Thyroid gland (tissue), 4 donors: Measurements from ENCODE around the gene CABP2.
A peak's percentile ranks its signal among the peaks of the same experiment; 100 is the strongest.

Experiments
- POLR2A ChIP-seq, 2 donors: fragments of 450-650 bp; IDR thresholded peaks; one replicate each; pipeline ENCODE4 v1.6.1; 2017; ENCODE audit warnings: antibody characterized with exemption in 2 of 2, mild to moderate bottlenecking in 2 of 2, moderate library complexity in 1 of 2
- TF ChIP-seq, protein P1 (sequence below), 6 experiments: fragments of 200-600 bp in 3 of 6; fragments of 450-650 bp in 3 of 6; sonication (generic) in 3 of 6; IDR thresholded peaks; one replicate each; pipeline ENCODE4 v1.5.1; 2016 to 2019; ENCODE audit warnings: antibody characterized with exemption in 6 of 6, mild to moderate bottlenecking in 2 of 6, inconsistent platforms in 1 of 6, moderate library complexity in 1 of 6

DNA sequence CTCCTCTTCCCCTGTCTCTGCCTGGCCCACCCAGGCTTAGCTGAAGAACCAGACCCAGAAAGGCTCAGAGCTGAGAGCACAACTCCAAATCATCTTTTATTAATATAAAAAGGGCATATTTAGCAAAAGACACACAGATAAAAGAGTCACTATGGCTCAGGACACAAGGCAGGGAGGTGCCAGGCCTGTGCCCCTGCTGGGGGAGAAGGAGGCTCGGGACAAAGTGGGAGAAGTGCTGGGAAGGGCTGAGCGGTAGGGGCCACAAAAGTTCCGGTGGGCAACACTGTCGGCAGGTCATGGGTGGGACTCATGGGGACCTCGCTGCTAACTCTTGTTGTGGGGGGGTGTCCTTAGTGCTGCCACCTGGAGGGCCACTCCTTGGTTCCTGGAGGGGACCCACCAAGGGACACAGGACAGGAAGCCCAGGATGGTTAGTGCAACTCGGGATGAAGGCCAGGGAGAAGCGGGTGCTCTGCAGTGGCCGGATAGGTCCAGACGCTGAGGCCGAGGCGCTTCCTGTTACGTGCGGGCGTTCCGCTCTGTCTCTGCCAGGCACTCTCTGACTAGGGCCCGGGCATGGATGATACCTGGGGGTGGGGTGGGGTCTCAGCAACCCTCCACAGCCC lies 16.7 kb downstream of the CABP2 start:
- TF ChIP-seq, protein P1, sequence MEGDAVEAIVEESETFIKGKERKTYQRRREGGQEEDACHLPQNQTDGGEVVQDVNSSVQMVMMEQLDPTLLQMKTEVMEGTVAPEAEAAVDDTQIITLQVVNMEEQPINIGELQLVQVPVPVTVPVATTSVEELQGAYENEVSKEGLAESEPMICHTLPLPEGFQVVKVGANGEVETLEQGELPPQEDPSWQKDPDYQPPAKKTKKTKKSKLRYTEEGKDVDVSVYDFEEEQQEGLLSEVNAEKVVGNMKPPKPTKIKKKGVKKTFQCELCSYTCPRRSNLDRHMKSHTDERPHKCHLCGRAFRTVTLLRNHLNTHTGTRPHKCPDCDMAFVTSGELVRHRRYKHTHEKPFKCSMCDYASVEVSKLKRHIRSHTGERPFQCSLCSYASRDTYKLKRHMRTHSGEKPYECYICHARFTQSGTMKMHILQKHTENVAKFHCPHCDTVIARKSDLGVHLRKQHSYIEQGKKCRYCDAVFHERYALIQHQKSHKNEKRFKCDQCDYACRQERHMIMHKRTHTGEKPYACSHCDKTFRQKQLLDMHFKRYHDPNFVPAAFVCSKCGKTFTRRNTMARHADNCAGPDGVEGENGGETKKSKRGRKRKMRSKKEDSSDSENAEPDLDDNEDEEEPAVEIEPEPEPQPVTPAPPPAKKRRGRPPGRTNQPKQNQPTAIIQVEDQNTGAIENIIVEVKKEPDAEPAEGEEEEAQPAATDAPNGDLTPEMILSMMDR (IDR thresholded peaks at IDR 0.05) = peak in 2 of 6 experiments; percentile 18 to 22
- no peak for TF ChIP-seq POLR2A (IDR thresholded peaks at IDR 0.05)
